Amygdala (tissue), 56 donors: ENCODE data around the gene FAM193A.
"Not testable (repeated sequence)": the region's sequence is repeated elsewhere in the genome, so short reads cannot be mapped to it uniquely, and the experiment has no call there.

Experiments used
- DNase-seq, 56 donors: peaks; one replicate each; lab custom pipeline; 2025; lab: John Stamatoyannopoulos, UW

FAM193A gene

DNA sequence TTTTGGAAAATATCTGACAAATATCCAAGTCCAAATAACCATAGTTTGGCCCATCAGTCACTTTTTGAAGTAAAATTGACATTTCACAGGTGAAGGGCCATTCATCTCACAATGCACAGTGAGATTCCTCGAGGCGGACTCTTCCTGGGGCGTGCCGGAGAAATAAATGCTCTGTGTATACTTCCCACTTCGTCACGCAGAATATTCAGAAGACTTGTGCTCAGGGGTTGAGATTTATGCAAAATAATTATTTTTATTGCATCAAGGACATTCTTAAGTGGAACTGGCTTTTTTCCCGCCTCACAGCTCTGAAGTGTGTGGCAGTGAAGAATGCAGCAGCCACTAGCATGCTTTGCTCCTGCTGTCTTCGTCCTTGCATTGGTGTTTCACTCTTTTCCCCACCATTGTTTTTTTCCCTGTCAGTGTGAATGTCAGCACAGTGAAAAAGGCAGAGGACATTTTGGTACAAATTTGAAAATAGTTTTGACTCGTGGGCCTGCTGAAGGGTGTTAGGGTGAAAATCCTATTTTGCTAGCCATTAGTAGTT is 70.6 kb downstream of the FAM193A start:
- no peak for DNase-seq

DNA sequence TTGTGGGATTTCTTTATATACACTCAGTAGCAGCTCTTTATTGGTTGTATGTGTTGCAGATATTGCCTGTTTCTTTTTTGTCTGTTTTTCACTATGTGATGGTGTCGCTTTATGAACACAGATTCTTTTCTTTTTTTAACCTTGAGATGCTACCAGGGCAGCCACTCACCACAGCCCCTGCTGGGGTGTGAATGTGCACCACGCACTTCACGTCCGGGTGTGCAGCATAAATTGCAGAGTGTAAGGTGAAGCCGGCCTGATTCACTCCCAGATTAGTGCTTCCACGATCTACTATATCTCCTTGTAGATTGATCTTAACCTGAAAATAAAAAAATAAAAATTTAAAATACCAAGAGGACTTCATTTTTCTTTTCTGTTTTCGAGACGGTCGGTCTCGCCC is 71.4 kb downstream of the FAM193A start:
- no peak for DNase-seq

GRCh38 chr4:2608291-2608690 is 71.8 kb downstream of the FAM193A start:
- no peak for DNase-seq

DNA sequence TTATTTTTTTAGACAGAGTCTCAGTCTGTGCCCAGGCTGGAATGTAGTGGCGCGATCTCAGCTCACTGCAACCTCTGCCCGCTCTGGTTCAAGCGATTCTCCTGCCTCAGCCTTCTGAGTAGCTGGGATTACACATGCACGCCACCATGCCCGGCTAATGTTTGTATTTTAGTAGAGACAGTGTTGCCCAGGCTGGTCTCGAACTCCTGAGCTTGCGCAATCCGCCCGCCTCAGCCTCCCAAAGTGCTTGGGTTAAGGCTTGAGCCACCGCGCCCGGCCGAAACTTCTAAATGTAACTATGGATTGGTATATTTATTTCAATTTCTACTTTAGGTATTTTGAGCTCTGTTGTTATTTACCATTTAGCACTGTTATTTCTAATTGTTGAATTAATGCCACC is 79.4 kb downstream of the FAM193A start:
- DNase-seq, result no peak

GRCh38 chr4:2617955-2618354 is 81.5 kb downstream of the FAM193A start:
- DNase-seq, result no peak

DNA sequence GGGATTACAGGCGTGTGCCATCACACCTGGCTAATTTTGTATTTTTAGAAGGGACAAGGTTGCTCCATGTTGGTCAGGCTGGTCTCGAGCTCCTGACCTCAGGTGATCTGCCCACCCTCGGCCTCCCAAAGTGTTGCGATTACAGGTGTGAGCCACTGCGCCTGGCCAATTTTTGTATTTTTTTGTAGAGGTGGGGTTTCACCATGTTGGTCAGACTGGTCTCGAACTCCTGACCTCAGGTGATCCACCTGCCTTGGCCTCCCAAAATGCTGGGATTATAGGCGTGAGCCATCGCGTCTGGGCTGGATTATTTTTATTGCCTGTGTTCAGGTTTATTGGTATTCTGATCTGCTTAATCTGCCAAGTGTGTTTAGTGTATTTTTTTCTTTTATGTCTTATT is 82.3 kb downstream of the FAM193A start:
- DNase-seq, result not testable (repeated sequence)

GRCh38 chr4:2619459-2619858 is 83.0 kb downstream of the FAM193A start:
- no peak for DNase-seq

DNA sequence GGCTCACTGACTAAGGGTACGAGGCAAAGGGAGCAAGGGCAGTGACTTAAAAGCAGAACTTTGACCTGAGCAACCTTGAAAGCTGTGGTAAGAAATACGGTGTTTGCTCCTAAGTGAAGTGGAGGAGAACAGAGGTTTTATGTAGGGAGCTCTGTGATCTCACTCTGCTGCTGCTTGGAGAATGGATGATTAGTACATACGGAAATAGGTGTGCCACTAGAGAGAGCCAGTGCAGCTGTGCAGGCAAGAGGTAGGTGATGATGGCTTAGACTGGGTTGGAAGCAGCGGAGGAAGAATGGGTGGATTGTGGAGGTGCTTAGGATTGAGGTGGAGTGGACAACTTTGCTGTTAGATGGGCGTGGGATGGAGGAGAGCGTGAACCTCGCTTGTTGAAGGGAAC is 85.0 kb downstream of the FAM193A start:
- no peak for DNase-seq

GRCh38 chr4:2623442-2623841 is 87.0 kb downstream of the FAM193A start:
- DNase-seq, result no peak

DNA sequence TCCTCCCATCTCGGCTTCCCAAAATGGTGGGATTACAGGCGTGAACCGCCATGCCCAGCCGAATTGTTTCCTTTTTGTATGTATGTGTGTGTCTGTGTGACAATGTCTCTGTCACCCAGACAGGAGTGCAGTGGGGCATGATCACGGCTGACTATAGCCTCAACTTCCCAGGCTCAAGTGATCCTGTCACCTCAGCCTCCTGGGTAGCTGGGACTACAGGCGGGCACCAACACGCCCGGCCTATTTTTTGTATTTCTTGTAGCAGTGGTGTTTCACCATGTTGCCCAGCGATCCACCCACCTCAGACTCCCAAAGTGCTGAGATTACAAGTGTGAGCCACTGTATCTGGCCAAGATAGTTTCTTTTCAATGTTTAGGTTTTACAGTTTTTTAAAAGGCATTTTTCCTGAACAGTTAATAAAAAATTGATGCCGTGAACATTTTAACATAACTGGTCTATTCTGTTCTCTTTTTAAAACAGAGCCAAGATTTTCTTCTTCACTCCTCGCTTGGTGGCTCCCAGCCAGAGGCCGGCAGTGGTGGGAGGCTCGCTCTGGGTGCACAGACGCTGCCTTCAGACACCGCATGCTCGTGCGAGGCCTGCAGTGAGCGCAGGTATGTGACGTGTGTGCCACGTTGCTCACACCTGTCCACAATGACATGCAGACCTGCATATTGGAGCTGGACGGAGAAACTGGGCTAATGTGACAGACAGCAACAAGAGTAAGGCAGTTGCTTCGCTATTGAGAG is 88.5 kb downstream of the FAM193A start:
- DNase-seq, result peak in 14 of 56 donors; percentile 5 to 28 (median 20)

DNA sequence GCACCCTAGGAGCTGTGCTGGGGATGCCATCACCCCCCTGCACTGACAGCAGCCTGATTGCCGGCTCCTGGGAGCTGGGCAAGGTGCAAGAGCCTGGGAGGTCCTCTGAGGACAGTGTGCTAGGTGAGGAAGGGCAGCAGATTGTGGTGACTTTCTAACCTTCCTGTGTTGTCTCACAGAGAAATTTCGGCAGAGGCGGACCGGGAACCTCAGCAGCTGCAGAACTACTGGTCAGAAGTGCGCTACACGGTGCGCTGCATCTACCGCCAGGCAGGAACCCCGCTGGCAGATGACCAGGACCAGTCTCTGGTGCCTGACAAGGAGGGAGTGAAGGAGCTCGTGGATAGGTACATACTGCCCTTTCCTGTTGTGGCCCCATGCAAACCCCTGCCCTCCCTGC is 89.8 kb downstream of the FAM193A start:
- no peak for DNase-seq

GRCh38 chr4:2630556-2631273 is 94.3 kb downstream of the FAM193A start:
- no peak for DNase-seq

DNA sequence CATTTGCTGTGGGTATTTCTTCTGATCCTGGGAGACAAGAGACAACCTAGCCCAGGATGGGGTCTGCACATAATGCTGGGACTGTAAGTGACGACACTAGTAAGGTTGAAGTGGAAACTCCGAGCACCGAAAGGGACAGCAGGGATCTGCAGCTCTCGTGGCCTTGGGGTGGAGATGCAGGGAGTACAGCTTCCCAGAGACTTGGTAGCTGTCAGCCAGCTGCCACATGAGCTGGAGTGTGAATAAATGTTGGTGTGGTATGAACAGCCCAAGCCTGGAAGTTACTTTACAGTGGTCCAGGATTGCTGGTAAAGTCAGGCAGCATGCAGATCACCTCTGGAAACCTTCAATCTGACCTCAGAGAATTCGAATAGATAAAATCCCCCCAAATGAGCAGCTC is 97.6 kb downstream of the FAM193A start:
- DNase-seq, result no peak

DNA sequence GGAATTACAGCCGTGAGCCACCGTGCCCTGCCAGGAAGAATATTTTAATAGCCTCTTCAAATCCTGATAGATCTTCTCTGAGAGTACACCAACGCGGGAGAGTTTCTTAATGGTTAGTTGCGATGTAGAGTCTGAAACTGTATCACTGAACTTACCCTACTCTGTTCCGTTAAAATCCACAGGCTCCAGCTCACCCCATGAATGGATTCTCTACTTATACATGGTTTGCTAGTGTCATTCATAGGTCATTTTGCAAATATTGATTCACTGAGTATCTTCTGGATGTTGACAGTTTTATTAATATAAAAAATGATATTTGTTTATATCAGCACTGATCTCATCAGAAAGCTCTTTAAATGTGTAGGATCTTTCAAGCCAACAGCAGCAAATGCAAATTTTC is 99.9 kb downstream of the FAM193A start:
- DNase-seq, result no peak

DNA sequence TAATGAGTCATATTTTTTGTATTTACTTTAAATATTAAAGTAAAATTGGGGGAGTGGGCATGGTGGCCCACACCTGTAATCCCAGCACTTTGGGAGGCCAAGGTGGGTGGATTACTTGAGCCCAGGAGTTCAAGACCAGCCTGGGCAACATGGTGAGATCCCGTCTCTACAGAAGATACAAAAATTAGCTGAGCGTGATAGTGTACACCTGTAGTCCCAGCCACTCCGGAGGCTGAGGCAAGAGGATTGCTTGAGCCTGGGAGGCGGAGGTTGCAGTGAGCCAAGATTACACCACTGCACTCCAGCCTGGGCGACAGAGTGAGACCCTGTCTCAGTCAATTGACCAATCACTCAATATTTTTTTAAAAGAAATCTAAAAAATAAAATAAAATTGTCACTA is 100.5 kb downstream of the FAM193A start:
- DNase-seq, result not testable (repeated sequence)

GRCh38 chr4:2637956-2638552 is 101.6 kb downstream of the FAM193A start:
- DNase-seq, result no peak

DNA sequence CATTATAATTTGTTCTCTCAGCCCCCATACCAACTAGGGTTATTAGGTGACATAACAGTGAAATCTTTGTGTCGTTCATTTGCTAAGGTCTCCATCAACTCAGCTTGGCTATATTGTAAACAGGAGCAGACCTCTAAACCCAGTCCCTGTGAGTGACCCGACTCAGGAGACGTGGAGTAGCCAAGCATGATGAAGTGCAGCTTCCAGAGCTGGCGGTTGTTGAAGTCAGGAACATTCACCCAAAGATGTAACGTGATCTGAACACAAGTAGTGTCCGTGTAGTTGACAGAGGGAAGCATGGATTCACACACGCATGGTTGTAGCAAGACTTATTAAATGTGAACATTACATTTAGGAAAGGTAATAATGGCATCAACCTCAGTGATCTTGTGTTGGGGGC is 102.3 kb downstream of the FAM193A start:
- DNase-seq, result no peak

- DNase-seq, result no peak
Observed at GRCh38 chr4:2642968-2643367, 106.5 kb downstream of the FAM193A start.

- DNase-seq, result no peak
Observed at GRCh38 chr4:2643555-2643954, 107.1 kb downstream of the FAM193A start.

- no peak for DNase-seq
Observed at GRCh38 chr4:2646396-2647149, 110.1 kb downstream of the FAM193A start.
